ENCODE data around the gene MBP.

MBP gene

DNA sequence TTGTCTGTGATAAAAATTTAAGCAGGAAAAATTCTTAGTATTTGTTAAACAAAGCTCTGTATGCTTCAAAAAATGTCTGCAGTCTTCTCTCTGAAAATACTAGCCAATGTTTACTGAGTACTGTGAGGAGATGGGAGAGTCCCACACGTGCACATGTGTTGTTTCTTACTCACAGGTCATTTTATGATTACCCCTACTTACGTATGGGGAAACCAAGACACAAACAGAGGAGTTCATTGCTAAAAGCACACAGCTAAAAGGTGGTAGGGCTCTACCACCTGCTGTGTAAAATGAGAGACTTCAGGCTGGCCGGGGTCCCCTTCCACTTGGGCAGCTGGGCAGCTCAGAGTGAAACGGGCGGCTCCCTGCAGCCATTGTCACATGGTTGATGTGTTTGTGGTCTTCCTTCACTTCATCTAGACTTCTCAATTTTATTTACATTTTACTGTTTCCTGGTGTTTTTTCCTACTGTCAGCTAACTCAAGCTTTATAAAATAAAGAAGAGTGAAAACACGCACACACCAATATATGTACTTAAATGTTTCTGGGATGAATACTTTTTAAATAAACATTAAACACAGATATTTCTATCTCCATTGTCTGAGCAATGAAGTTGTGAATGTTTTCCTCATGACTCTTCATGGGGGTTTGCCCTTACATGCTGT lies 71.2 kb downstream of the MBP start:
- DNase-seq: no peak

DNA sequence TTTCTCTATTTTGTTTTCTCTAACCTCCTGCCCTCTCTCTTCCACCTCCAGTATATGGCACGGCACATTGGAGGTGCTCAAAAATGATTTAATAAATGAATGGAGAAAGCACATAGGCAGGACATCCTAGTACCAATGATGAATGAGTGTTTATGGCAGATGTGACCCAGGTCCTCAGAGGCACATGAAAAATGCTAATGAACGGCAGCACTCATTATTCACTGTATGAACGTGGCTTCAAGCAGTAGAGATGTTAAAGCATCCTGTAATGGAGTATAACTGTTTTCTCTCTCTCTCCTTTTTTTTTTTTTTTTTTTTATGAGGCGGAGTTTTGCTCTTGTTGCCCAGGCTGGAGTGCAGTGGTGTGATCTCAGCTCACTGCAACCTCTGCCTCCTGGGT lies 72.4 kb downstream of the MBP start:
- DNase-seq: no peak

DNA sequence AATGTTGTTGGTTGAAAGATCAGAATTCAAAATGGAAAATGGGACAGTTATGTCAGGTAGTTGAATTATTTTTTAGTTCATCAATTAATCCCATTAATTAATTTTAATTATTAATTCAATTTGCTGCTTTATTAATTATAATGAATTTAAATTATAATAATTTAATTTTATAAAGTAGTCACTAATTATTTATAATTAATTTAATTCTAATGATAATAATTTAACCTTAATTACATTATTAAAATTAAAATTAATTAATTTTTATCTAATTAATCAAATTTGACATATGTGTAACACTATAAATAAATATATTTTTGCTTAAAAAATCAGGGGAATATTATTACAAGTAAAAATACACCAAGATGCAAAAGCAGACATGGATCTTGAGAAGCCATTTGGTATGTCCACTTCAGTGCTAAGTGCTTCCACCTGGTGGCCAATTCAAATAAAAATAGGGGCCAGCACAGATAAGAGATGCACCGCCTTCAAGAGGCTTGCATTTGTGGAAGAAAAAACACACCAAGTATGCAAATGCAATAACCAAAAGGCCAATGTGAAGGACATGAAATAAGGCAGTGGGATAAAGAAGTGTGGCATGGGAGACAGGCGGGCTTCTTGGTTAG lies 73.2 kb downstream of the MBP start:
- peak; percentile 39 for DNase-seq

DNA sequence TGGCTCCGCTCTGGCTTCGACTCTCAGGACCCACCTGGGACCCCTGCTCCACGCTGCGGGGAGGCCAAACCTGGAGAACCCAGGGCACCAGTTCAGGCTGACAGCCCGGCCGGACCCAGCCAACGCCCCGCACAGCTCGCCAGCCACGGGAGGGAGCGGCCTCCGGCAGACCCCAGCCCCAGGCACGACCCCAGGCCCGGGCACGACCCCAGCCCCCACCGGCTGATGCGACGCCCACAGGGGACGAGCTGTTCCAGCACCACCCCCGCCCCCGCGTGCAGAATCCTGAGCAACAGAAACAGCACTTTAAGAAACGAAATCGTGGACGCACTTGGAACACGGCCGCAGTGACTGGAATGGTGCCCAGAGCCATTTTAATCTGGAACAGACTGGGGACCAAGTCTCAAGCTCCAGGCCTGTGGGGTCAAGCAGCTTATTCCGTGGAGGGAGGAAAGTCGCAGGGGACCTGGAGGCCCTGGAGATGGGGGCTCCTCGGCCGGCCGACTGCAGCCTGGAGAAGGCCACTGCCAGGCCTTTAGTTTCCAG lies 74.2 kb downstream of the MBP start:
- DNase-seq: no peak

DNA sequence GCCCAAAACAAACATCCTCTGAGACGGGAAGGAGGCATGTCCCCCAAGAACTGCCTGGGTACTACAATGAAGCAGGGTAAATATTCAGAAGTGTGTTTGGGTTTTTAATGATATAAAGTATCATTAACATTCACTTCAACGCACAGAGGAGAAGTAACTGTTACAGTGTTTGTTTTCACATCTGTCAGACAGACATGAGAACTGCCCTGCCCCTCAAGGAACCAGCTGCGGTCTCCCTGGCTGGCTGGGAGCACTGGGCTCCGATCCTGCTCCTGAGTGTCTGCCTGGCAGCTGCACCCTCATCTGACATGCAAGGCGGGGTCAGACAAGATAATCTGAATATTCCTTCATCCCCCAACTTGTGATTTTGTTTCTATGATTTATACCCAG lies 75.6 kb downstream of the MBP start:
- peak; percentile 36 for DNase-seq

DNA sequence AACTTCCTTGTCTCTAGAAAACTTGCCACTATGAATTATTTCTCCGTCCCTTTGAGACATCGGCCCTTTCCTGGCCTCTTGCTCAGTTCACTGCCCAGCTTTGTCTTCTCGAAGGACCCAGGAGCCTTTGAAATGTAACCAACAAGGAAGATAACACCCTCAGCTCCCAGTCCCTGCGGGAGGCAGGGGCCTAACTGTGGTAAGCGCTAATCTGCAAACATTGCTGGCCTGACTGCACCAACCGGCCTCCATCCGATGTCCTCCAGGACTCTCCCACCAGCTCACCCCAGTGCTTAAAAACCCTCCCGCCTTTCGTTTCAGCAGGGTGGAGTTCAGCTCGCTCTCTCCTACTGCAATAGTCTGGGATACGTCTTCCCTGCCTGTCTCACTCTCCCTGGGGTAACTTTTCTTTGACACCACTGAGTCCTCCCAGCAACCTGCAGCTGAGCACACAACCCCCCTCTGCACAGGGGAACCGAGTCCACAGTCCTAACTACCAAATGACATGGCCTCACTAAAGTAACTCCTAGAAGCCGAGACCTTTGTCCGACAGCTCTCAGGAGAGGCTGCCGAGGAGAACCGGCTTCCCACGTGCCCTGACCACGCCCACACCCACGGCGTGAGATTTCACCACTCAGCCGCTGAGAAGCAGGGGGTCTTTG lies 76.1 kb downstream of the MBP start:
- DNase-seq: no peak

DNA sequence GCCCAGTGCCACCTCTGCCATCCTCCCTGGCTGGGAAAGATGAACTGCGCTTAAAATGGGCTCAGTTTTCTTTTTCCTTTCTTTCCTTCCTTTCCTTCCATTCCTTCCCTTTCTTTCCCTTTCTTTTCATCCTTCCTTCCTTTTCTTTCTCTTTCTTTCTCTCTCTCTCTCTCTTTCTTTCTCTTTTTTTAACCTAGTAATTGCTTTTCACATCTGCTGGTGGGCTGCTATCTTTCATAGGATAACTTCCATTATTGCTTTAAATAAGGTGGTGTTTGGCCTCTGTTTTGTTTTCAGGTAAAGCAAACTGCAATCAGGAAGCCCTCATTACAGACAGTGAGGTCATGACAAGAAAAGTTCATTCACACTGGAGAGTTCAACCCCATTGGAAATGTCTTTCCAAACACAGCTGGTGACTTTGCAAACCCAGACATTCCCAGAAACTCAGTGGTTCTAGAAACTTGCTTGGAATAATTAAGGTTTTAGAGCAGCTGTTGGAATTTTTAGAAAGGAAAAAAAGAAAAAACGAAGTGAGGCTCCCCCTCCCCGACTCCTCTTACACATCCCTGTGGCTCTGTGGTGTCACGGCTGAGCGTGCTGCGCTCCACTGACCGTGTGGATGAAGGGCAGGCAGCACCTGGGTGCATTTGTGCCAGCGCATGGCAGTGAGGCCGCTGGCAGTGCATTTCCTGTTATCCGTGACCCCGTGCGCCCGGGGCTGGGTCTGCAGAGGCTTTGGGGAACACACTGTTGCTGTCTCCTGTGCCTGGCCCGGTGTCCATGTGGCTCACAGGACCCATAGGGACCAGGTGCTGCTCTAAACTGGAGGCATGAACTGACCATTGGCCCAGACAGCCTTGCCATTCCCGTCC lies 76.9 kb downstream of the MBP start:
- no peak for DNase-seq

DNA sequence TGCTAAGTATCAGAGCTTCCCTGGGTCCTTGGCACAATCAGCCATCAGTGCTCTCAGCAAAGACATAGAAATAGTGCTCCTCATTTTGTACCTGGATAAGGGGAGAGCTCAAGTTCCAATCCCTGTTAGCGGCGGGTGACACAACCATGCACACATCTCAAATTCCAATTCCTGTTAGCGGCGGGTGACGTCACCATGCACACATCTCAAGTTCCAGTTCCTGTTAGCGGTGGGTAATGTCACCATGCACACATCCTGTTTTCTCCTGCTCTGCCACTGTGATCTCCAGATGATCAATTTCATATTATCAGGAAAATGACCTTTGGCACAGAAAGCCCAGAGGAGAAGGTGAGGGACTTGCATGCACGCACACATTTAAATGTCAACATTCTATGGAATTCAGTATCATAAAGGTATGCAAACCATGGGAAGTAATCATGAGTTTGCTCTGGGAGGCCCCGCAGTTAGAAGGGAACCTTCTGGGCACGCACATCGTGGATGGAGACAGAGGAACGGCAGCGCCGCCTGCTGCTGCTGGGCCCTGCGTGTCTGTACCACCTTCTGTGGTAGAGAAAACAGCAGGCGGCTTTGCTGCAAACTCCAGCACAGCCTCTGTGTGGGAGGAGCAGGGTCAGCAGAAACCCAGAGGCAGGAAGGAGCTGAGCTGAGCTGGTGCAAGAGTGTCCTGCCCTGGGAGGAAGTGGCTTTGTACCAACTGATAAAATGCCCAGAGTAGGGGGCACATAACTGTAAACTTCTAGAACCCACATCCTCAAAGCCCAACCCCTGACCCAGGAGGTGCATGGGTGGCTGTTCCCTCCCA lies 77.8 kb downstream of the MBP start:
- peak; percentile 59 for DNase-seq

DNA sequence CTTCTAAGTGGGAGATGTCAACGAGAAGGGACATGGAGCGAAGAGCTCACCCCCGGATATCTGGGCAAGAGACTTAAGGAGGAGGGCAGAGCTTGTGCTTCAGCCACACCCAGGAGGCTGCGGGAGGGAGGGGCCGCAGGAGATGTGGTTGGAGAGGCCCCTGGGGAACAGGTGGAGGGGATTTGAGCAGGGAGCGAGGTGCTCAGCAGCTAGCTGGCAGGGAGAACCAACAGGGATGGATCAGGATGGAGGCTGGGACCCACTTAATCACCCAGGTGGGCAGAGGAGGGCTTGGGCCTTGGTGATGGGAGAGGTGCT lies 78.3 kb downstream of the MBP start:
- DNase-seq: no peak

DNA sequence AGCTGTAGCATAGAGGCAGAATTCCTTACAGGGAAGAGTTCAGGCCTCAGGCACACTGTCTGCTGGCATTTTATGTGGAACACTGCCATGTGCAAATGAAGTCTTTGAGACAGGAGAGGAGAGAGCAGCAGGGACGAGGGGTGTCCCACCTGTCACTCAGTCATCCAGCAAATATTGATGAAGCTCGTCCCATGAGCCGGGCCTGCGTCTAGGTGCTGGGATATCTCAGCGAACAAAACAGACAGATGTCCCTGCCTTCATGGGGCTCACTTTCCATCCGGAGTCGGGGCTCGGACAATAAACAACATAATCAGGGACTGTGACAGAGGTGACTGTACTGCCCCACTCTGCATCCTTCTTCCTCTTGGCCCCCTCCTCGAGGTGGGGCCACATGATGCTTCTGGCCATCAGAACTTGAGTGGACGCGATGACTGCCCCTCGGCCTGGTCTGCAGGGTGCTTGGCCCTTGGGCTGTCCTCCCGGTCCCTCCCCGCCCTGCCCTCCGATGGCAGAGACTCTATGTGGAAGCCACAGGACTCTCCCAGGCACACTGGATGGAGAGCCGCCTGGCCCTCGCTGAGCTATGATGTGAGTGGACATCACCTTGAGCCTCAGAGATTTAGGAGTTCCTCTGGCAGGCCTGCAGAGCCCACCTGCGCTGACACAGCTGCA lies 78.8 kb downstream of the MBP start:
- no peak for DNase-seq

DNA sequence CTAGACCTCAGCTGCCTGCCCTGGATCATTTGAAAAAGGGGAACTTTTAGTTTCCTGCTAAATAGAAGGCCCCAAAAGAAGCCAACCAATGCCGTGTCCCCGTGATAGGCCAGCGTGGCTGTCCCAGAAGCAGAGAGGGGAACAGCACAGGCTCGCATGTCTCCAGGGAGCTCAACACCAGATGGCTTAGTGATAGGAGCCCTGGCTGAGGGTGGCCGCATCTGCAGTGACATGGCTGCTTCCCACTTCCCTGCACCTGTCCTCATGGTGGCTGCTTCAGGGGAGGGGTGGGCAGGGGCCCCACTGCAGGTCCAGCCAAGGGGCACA lies 79.6 kb downstream of the MBP start:
- DNase-seq: no peak

DNA sequence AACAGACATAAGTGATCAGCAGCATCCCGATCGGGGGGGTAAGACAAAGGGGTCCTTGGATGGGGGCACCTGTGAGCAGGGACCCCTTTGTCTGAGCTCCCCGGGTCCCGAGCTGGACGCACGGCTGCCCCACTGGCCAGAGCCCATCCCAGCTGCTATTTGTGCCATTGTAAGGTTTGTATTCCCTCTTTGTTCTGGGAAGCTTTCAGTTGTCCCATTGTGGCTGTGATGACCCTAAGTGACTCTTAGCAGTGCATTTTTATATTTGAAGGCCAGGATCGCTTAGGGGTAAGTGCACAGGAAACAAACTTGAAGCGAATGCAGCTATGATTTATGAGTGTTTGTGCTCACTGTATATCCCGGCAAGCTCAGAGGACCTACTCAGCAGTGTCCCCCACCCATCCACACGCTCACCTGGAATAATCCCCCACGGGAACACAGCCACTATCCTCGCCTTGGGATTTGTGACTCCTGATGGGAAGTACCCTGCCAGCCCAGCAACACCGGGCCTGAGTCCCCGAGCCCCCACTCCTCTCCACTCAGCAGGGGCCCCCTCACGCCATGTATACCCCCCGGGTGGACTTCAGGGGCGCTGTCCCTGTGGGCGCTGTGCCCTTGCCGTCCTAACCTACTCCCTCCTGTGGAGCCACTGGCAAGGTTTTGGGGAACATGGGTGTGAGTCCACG lies 80.1 kb downstream of the MBP start:
- no peak for DNase-seq

DNA sequence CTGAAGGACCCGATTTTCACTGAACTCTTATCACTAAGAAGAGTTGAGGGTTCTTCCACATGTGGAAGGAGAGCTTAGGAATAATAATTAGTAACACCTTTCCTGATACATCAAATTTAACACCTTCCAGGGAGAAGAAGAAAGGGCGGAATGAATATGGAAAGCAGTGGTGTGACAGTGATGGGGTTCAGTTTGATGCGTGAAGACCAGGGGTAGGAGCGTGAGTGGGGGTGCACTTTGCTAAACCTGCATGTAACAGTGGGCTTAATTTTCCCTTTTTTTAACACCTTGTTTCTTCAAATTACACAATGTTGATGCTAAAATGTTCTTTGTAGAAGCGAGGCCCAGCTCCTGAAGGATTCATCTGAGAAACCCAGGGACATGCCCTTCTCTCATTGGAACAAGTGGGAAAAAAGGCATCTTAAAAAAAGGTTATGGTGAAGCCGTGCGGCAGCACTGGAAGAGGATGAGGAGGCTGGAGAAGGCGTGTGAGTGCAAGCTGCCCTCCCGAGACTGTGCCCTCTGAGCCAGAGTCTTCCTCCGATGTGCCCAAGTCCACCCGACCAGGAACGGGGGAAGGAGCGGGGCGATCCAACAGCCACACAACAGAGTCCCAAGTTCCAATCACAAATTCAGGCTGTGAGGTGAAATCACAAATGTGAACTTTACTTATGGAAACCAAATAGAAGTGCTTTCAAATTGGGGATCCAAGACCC lies 80.8 kb downstream of the MBP start:
- no peak for DNase-seq

DNA sequence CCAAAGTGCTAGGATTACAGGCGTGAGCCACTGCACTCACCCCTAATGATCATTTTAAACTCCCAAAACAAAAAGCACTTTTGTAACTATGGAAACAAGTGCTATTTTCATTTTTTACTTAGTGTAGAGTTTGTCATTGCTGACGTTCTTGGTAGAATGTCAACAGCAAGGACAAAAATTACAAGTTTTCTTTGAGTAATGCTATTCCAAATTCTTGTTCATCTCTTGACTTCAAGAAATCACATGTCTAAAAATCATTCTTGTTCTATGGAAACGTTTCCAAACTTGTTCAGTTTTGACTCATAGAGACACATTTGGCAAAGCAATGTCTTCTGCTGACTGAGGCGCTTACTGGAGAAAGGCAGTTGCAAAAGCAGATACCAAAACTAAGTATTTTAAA lies 82.6 kb downstream of the MBP start:
- DNase-seq: no peak

DNA sequence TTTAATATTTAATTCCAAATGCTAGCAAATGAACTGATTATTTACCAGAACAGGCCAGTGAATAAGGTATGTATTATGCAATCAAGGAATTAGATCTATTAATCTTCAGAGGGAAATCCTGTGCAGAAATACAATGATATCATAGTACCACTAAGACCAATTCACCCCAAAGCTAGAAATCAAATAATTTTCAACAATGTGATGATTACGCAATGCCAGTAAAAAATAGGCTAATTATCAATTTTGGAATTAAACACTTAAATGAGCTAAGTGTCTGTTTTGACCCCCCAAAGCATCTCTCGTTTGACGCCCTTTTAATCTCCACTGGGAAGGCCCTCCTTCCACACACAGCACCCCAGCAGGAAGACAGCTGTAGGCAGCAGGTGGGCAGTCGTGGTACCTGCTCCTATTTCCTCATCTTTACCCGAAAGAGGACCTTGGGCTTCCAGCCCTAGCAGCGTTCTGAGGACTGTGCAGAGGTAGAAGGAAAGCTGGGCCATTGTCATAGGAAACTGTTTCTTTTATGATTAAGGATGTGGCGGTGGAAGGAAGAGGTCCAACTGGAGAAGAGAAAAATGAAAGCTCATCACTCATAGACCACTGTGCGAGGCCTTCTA lies 84.7 kb downstream of the MBP start:
- no peak for DNase-seq

DNA sequence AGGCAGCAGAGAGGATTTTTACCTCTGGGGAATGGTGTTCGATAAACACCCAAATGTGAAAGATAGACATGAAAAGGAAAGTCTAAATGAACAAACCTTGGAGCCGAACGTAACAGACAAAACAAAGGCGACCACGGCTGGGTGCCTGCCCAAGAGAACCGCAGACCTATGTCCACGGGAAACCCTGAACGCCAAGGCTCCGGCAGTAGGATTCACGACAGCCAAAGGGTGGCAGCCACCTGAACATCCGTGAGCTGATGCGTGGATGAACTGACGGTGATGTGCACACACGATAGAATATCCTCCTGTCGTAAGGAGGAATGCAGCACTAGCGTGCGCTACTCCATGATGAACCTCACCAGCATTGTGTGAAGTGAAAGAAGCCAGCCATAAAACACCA lies 85.6 kb downstream of the MBP start:
- no peak for DNase-seq

DNA sequence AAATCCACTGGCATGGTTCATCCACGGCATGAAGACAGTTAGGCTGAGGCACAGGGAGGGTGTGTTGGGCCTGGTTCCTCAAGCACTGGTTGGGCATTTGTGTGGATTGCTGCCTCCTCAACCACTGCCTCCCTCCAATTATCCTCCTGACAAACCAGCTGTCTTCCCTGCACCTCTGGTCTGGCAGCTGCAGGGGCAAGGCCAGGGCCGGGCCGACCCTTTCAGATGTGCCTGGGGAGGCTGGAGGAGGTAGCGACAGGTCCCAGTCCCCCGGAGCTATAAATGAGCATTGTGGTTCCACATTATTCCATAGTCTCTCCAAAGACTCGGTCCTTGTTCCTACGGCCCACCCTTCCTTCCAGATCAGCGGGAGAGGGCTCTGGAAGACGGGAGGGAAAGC lies 86.2 kb downstream of the MBP start:
- DNase-seq: no peak

DNA sequence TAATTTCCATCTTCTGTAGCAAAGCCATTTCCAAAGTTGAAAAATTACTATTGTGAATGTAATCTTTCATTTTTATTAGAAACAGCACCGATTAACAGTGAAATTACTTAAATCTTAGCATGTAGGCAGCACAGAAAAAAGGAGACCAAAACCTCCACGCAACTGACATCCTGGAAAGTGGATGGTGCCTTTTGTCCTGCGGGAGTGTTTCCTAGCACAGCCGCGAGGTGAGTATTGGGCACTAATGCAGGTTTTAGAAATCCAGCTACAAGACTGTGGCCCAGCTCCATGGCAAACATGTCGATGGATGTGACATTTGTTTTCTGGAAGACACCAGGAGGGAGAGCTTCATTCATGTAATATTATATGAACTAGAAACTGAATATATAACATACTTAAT lies 86.9 kb downstream of the MBP start:
- no peak for DNase-seq

DNA sequence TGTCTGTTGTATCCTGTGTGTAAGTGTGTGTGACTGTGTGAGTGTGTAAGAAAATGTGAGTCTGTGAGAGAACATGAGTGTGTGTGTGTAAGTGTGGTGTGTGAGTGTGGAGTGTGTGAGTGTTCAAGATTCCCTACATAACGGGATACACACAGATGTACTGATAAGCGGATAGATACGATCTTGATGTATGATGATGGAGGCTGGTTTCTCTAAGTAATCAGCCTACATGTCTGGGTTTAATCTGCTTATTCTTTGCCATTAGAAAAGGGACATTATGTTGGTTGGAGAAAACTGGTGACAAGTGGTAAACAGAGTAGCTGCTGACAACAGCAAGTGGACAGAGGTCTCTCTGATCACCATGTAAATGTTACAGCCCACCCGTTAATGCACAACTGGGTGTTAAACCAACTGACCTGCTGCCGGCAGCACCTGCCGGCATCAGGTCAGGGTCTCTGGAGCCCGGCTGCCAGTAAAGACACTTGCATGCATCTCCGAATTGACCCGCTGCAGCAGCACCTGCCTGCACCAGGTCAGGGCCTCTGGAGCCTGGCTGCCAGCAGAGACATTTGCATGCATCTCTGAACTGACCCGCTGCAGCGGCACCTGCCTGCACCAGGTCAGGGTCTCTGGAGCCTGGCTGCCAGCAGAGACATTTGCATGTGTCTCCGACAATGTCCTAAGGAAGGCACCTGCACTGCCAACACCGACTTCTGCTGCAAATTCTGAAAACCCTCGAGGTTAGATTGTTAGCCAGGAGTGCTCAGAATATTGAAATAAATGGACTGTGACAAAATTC lies 87.5 kb downstream of the MBP start:
- DNase-seq: no peak

Measured in NCI-H1092 treated with DMSO at 0.1 percent for 48 hours (cell line).